ENCODE measurements around the gene BCL2L11. TPM values are rescaled to one million over a fixed set of nuclear protein-coding genes. Genes with fewer than 3 reads are reported as not detected.

The BCL2L11 gene
- total RNA-seq, 1 experiment from 2014 or later = 21.2 TPM

GRCh38 chr2:111156529-111156928 lies 35.8 kb downstream of the BCL2L11 start:
- Histone ChIP-seq H3K79me1 (ENCODE audit: insufficient read depth, low read depth, low read length, poor library complexity, severe bottlenecking) (peaks cover 9% of the 10 kb centered on the region), H4K8ac (replicated peaks; ENCODE audit: insufficient read length, low read depth, low read length) (no peak overlapping the region), H3K23me2 (ENCODE audit: insufficient read length, low read depth, low read length, poor library complexity, severe bottlenecking) (no peaks in the 10 kb centered on the region), H3K4ac (ENCODE audit: low read depth, low read length) (no peak overlapping the region), H3K23ac (ENCODE audit: insufficient read length, low read depth, low read length) (no peak overlapping the region), H2BK5ac (ENCODE audit: insufficient read length, low read length) (no peak overlapping the region), H4K91ac (ENCODE audit: insufficient read length, low read depth, low read length) (no peak overlapping the region), H3K4me1 (ENCODE audit: insufficient read depth, low read length) (peaks cover 3% of the 10 kb centered on the region; the same call in 1 of the 2 replicates), H3K56ac (ENCODE audit: insufficient read length, low read depth, low read length) (no peak overlapping the region), H2BK12ac (ENCODE audit: insufficient read length, low read depth, low read length) (no peak overlapping the region), H3K4me2 (ENCODE audit: insufficient read depth, insufficient read length, low read length) (no peak overlapping the region), H3T11ph (ENCODE audit: low read length) (no peak overlapping the region), H4K5ac (ENCODE audit: insufficient read length, low read depth, low read length) (no peak overlapping the region), H4K20me1 (ENCODE audit: control insufficient read depth, insufficient read depth, insufficient read length) (no peaks in the 10 kb centered on the region), H2BK120ac (ENCODE audit: low read depth, low read length, poor library complexity, severe bottlenecking) (no peak overlapping the region), H2AFZ (ENCODE audit: low read length) (no peak overlapping the region), H3K18ac (ENCODE audit: insufficient read length, low read depth, low read length) (no peak overlapping the region), H3K14ac (ENCODE audit: insufficient read depth, low read length) (no peak overlapping the region), H3K9ac (ENCODE audit: extremely low read depth, insufficient read length, low read length) (no peak overlapping the region), H2AK5ac (ENCODE audit: insufficient read length, low read length) (no peak overlapping the region), H3K27me3 (ENCODE audit: insufficient read depth, low read length) (no peaks in the 10 kb centered on the region), H3K27ac (ENCODE audit: insufficient read length, low read depth, low read length) (no peak overlapping the region), H2BK15ac (ENCODE audit: low read depth, low read length) (no peak overlapping the region), H3K79me2 (ENCODE audit: insufficient read depth, low read length) (no peaks in the 10 kb centered on the region), H2BK20ac (ENCODE audit: low read depth, low read length, poor library complexity, severe bottlenecking) (no peak overlapping the region), H3K9me3 (ENCODE audit: control insufficient read depth, low read depth, low read length) (no peaks in the 10 kb centered on the region)
- whole genome bisulfite sequencing (ENCODE audit: extremely low coverage, insufficient read length, low lambda C conversion rate) = no CpG with 5 or more reads among the region's 8 CpGs
- H3K9me3 Mint-ChIP-seq = no peaks in the 10 kb centered on the region
- H3K4me3 Mint-ChIP-seq = no peak overlapping the region
- H3K27me3 Mint-ChIP-seq (ENCODE audit: low read depth) = no peaks in the 10 kb centered on the region
- TF ChIP-seq, protein P1, sequence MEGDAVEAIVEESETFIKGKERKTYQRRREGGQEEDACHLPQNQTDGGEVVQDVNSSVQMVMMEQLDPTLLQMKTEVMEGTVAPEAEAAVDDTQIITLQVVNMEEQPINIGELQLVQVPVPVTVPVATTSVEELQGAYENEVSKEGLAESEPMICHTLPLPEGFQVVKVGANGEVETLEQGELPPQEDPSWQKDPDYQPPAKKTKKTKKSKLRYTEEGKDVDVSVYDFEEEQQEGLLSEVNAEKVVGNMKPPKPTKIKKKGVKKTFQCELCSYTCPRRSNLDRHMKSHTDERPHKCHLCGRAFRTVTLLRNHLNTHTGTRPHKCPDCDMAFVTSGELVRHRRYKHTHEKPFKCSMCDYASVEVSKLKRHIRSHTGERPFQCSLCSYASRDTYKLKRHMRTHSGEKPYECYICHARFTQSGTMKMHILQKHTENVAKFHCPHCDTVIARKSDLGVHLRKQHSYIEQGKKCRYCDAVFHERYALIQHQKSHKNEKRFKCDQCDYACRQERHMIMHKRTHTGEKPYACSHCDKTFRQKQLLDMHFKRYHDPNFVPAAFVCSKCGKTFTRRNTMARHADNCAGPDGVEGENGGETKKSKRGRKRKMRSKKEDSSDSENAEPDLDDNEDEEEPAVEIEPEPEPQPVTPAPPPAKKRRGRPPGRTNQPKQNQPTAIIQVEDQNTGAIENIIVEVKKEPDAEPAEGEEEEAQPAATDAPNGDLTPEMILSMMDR (conservative IDR thresholded peaks at IDR 0.05) = no peak
- DNase-seq = no peak
- no peak overlapping the region for H3K27ac Mint-ChIP-seq
- peaks cover 25 to 81% (median 67%) of the 10 kb centered on the region in 3 experiments; a peak in 6 of 7 replicates for H3K36me3 Mint-ChIP-seq (ENCODE audit: insufficient read depth in 1 of 3, low read depth in 3 of 3)
- H3K4me1 Mint-ChIP-seq = peaks cover 19 to 30% of the 10 kb centered on the region in 2 experiments

All from H9 (cell line).